ENCODE data around the gene CACNG3. TPM values are rescaled to one million over a fixed set of nuclear protein-coding genes. Genes with fewer than 3 reads are reported as not detected.

CACNG3 gene
- not detected in 2 replicates for total RNA-seq (ENCODE audit: low replicate concordance)
- long read RNA-seq = 0 reads

DNA sequence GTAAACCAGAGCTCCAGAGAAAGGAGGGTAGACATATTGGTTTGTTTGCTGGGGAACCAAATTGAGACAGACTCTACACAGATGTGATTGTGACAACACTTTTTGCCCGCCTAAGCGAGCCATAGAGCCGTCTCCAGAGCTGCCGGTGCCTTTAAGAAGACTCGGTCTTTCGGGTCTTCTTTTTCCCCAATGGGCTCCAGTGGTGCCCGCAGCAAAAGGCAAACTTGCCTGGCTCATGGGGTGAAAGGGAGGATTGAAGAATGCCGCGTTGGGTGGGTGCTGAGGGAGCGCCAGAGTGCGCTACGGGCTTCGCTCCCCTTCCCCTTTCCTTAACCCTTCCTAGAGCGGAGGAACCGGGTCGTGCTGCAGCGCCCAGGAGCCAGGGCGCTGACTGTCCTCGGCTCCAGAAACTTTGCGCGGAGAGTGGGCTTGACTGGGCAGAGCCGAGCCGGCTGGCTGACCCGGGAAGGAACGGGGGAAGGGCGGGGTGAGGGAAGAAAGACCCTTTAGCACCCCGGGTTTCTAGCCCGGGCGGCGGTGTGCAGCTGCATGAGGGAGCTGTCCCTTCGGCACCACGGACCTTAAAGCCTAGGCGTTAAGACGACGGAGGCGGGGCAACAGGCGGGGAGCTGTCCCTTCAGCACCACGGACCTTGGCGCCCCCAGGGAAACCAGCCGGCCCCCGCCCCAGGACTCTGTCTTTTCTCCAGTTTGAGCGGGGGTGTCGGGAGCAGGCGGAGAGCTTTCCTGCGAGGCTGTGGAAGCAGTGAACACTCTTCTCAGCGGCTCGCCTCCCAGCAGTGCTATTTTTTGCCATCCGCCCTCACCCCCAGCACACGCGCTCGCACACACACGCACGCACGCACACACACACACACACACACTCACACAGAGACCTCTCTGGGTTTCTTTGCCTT, at the start of gene CACNG3:
Gene CACNG3 (plus strand): TSS at position 880 of the 916 bp plus-strand sequence. CDS start 420 bp downstream, outside the sequence.
- H3K9me3 Mint-ChIP-seq = no peaks in the 10 kb centered on the region
- H3K4me3 Mint-ChIP-seq = peak within 1 kb of the TSS; percentile 12
- TF ChIP-seq, protein P1, sequence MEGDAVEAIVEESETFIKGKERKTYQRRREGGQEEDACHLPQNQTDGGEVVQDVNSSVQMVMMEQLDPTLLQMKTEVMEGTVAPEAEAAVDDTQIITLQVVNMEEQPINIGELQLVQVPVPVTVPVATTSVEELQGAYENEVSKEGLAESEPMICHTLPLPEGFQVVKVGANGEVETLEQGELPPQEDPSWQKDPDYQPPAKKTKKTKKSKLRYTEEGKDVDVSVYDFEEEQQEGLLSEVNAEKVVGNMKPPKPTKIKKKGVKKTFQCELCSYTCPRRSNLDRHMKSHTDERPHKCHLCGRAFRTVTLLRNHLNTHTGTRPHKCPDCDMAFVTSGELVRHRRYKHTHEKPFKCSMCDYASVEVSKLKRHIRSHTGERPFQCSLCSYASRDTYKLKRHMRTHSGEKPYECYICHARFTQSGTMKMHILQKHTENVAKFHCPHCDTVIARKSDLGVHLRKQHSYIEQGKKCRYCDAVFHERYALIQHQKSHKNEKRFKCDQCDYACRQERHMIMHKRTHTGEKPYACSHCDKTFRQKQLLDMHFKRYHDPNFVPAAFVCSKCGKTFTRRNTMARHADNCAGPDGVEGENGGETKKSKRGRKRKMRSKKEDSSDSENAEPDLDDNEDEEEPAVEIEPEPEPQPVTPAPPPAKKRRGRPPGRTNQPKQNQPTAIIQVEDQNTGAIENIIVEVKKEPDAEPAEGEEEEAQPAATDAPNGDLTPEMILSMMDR (conservative IDR thresholded peaks at IDR 0.05) = no peak
- H3K27ac Mint-ChIP-seq = no peak within 1 kb of the TSS
- H3K4me1 Mint-ChIP-seq (ENCODE audit: unreplicated experiment) = no peaks in the 10 kb centered on the region
- H3K36me3 Mint-ChIP-seq = no peaks in the 10 kb centered on the region
- H3K27me3 Mint-ChIP-seq = peaks cover 86% of the 10 kb centered on the region
- peak; percentile 72 for DNase-seq (ENCODE audit: extremely low spot score, unreplicated experiment)

DNA sequence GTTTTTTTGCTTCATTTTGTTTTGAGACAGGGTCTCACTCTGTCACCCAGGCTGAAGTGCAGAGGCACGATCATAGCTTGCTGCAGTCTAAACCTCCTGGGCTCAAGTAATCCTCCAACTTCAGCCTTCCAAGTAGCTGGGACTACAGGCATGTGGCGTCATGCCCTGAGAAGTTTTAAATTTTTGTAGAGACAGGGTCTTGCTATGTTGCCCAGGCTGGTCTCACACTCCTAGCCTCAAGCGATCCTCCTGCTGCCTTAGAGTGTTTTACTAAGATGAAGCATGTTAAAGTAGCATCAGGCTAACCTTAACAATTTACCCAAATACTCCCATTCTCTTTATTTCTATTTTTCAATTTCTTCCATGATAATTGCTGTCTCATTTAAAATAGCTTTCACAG, 49.2 kb upstream of the CACNG3 start:
- Mint-ChIP-seq H3K27ac (no peak overlapping the region), H3K36me3 (no peaks in the 10 kb centered on the region), H3K9me3 (no peaks in the 10 kb centered on the region), H3K4me1 (ENCODE audit: unreplicated experiment) (no peaks in the 10 kb centered on the region), H3K27me3 (peaks cover 42% of the 10 kb centered on the region), H3K4me3 (no peak overlapping the region)
- TF ChIP-seq, protein P1 (conservative IDR thresholded peaks at IDR 0.05) = no peak
- no peak for DNase-seq (ENCODE audit: extremely low spot score, unreplicated experiment)

DNA sequence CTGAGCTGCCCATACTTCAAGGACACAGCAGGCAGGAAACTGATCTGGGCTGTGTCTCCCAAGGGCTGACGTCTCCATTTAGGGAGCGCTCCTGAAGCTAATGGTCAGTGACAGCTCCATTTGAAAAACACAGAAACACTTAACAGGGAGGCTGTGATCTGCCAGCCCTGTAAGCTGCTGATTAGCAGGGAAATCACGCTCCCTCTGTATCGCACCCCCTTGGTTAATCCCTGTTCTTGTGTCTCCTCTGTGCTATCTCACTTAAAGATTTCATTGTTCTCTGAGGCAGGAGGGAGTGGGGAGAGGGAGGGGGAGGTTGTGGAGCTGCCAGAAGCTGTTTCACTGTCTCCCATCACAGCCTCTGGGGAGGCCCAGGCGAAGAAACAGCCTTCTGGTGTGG, 47.4 kb upstream of the CACNG3 start:
- peaks cover 37% of the 10 kb centered on the region for H3K27me3 Mint-ChIP-seq
- DNase-seq (ENCODE audit: extremely low spot score, unreplicated experiment) = no peak
- H3K9me3 Mint-ChIP-seq = no peaks in the 10 kb centered on the region
- no peak overlapping the region for H3K4me3 Mint-ChIP-seq
- TF ChIP-seq, protein P1 (conservative IDR thresholded peaks at IDR 0.05) = no peak
- H3K27ac Mint-ChIP-seq = no peak overlapping the region
- H3K4me1 Mint-ChIP-seq (ENCODE audit: unreplicated experiment) = no peaks in the 10 kb centered on the region
- no peaks in the 10 kb centered on the region for H3K36me3 Mint-ChIP-seq

DNA sequence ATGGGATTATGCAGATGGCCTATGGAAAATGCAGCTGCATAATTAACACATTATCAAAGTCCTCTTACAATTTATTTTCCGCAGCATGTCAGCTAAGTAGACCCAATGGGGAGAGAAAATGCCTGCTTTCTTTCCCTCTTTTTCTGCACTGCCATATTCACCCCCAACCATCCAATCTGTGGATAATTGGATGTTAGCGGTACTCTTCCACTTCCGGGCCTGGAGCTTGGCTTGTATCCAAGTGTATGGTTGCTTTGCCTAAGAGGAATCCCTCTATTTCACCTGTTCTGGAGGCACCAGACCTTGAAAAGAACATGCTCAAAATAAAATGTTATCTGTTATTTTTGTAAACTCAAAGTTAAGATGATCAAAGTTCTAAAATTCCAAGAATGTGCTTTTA, 41.1 kb upstream of the CACNG3 start:
- DNase-seq (ENCODE audit: extremely low spot score, unreplicated experiment) = no peak
- TF ChIP-seq, protein P1 (conservative IDR thresholded peaks at IDR 0.05) = no peak
- Mint-ChIP-seq H3K27ac (no peak overlapping the region), H3K27me3 (peaks cover 7% of the 10 kb centered on the region), H3K4me1 (ENCODE audit: unreplicated experiment) (no peaks in the 10 kb centered on the region), H3K36me3 (no peaks in the 10 kb centered on the region), H3K9me3 (no peaks in the 10 kb centered on the region), H3K4me3 (no peak overlapping the region)

DNA sequence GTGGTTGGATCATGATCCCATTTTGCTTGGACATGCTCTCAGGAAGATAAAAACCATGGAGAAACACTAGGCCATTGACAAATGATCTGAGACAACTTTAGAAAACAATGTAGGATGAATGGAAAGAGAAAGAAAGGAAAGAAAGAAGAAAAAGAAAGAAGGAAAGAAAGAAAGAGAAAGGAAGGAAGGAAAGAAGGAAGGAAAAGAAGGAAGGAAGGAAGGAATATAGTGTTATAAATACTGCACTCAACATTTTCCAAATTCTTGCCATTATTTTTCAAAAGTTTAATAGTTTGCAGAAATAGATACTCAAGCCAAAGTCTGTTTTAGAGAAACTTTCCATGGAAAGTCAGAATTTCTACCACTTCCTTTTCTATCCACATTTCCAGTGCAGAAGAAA, 39.2 kb upstream of the CACNG3 start:
- DNase-seq (ENCODE audit: extremely low spot score, unreplicated experiment) = no peak
- Mint-ChIP-seq H3K9me3 (no peaks in the 10 kb centered on the region), H3K4me3 (no peak overlapping the region), H3K27me3 (peaks cover 5% of the 10 kb centered on the region), H3K4me1 (ENCODE audit: unreplicated experiment) (no peaks in the 10 kb centered on the region), H3K27ac (no peak overlapping the region), H3K36me3 (no peaks in the 10 kb centered on the region)
- TF ChIP-seq, protein P1 (conservative IDR thresholded peaks at IDR 0.05) = no peak
